Esophagus muscularis mucosa (tissue), 3 donors: ENCODE results near the gene TEX29.

Experiments
- CTCF ChIP-seq, 3 experiments: fragments of 200-600 bp in 2 of 3; fragments of 450-650 bp in 1 of 3; sonication (generic) in 2 of 3; IDR thresholded peaks; one replicate each; pipeline ENCODE4 v1.5.1; 2017 to 2019; ENCODE audit warnings: antibody characterized with exemption in 3 of 3, mild to moderate bottlenecking in 2 of 3, moderate library complexity in 1 of 3
- EP300 ChIP-seq: sonication (generic); formaldehyde crosslinking; IDR thresholded peaks from one replicate; pipeline ENCODE4 v1.6.1; 2017; ENCODE audit warnings: antibody characterized with exemption

- no peak for TF ChIP-seq CTCF (IDR thresholded peaks at IDR 0.05)
- no peak for TF ChIP-seq EP300
Observed at GRCh38 chr13:111385183-111385857, 64.9 kb downstream of the TEX29 start.
